HepG2 (cell line): ENCODE data around the gene HAUS2. TPM values are rescaled to one million over a fixed set of nuclear protein-coding genes. Genes with fewer than 3 reads are reported as not detected.

Experiments used
- ATF3 ChIP-seq: sonication (generic); formaldehyde crosslinking; IDR thresholded peaks from 2 replicates; pipeline ENCODE4 v1.4.0; 2020; ENCODE audit warnings: missing genetic modification reagents
- ELF1 ChIP-seq: sonication (generic); formaldehyde crosslinking; IDR thresholded peaks from 2 replicates; pipeline ENCODE4 v1.4.0; 2020; ENCODE audit warnings: missing genetic modification reagents
- ETV6 ChIP-seq: sonication (generic); formaldehyde crosslinking; conservative IDR thresholded peaks from 2 replicates; pipeline ENCODE4 v1.4.0; 2020; ENCODE audit warnings: missing genetic modification reagents
- GATAD1 ChIP-seq: IDR thresholded peaks from 2 replicates; pipeline ENCODE4 v1.6.1; 2016; ENCODE audit warnings: missing genetic modification reagents, missing compliant biosample characterization
- NR2C2 ChIP-seq: sonication (generic); formaldehyde crosslinking; IDR thresholded peaks from 2 replicates; pipeline ENCODE4 v1.4.0; 2020; ENCODE audit warnings: missing genetic modification reagents, mild to moderate bottlenecking, moderate library complexity, borderline replicate concordance
- PPARG ChIP-seq: conservative IDR thresholded peaks from 2 replicates; pipeline ENCODE4 v1.6.1; 2016; ENCODE audit warnings: missing biosample characterization, missing genetic modification reagents
- RARA ChIP-seq: IDR thresholded peaks from 2 replicates; pipeline ENCODE4 v1.6.1; 2016; ENCODE audit warnings: missing genetic modification reagents, missing compliant biosample characterization
- YEATS4 ChIP-seq: sonication (generic); formaldehyde crosslinking; IDR thresholded peaks from 2 replicates; pipeline ENCODE4 v1.4.0; 2020; ENCODE audit warnings: missing genetic modification reagents, borderline replicate concordance
- ZEB1 ChIP-seq: IDR thresholded peaks from 2 replicates; pipeline ENCODE4 v1.6.1; 2012; ENCODE audit warnings: mild to moderate bottlenecking, low read depth, inconsistent platforms; ENCODE audit not compliant: insufficient replicate concordance
- ZKSCAN1 ChIP-seq: fragments of 150-350 bp; IDR thresholded peaks from 2 replicates; pipeline ENCODE4 v1.6.1; 2014; ENCODE audit warnings: low read length
- ZNF382 ChIP-seq: sonication (generic); formaldehyde crosslinking; IDR thresholded peaks from 2 replicates; pipeline ENCODE4 v1.5.0; 2020; ENCODE audit warnings: missing genetic modification reagents, mild to moderate bottlenecking, borderline replicate concordance
- ZNF512 ChIP-seq: sonication (generic); formaldehyde crosslinking; IDR thresholded peaks from 2 replicates; pipeline ENCODE4 v1.4.0; 2020; ENCODE audit warnings: mild to moderate bottlenecking, missing genetic modification reagents
- ZNF577 ChIP-seq: sonication (generic); formaldehyde crosslinking; IDR thresholded peaks from 2 replicates; pipeline ENCODE4 v1.4.0; 2020; ENCODE audit warnings: mild to moderate bottlenecking, low read depth, missing genetic modification reagents, borderline replicate concordance
- ZNF713 ChIP-seq: sonication (generic); formaldehyde crosslinking; IDR thresholded peaks from 2 replicates; pipeline ENCODE4 v1.4.0; 2020; ENCODE audit warnings: mild to moderate bottlenecking, missing genetic modification reagents
- ZNF761 ChIP-seq: sonication (generic); formaldehyde crosslinking; conservative IDR thresholded peaks from 2 replicates; pipeline ENCODE4 v1.4.0; 2020; ENCODE audit warnings: mild to moderate bottlenecking, missing genetic modification reagents
- ZNF839 ChIP-seq: sonication (generic); formaldehyde crosslinking; IDR thresholded peaks from 2 replicates; pipeline ENCODE4 v1.4.0; 2020; ENCODE audit warnings: missing genetic modification reagents, mild to moderate bottlenecking, borderline replicate concordance
- polyA plus RNA-seq, 8 experiments: library from polyadenylated mRNA; depleted of rRNA in 3 of 8; stranded (reverse) in 7 of 8; unstranded in 1 of 8; fragments of >200 nt; fragmentation: Illumina TruSeq in 4 of 8; extraction: Trizol in 4 of 8; gene quantifications; 2 replicates each; pipeline versions ENCODE4 v1.2.1 to v1.2.3, GENCODE V29; 2011 to 2016; ENCODE audit warnings: low read depth in 4 of 8, missing spikeins in 1 of 8, mixed read lengths in 1 of 8; ENCODE audit not compliant: insufficient read depth in 1 of 8
- total RNA-seq, 5 experiments: library from RNA; depleted of rRNA; stranded (reverse); fragments of >200 nt; fragmentation: Illumina TruSeq; extraction: Trizol; gene quantifications; 2 replicates each; pipeline ENCODE4 v1.2.3, GENCODE V29; 2016; ENCODE audit warnings: low read depth in 1 of 5
- TF ChIP-seq, protein P1 (sequence below): sonication (generic); formaldehyde crosslinking; IDR thresholded peaks from one replicate; pipeline ENCODE4 v1.5.1; 2020; ENCODE audit warnings: mild to moderate bottlenecking, missing genetic modification reagents; ENCODE audit errors: not compliant biosample characterization
- TF ChIP-seq, protein P2 (sequence below): sonication (generic); formaldehyde crosslinking; conservative IDR thresholded peaks from 2 replicates; pipeline ENCODE4 v1.4.0; 2020; ENCODE audit warnings: missing genetic modification reagents

HAUS2 gene
- total and polyA plus RNA-seq, 2 of the 13 experiments (the other 11 are each of a cell fraction or from before 2014, with no cell fraction given) = 11.6 to 32.9 TPM

DNA sequence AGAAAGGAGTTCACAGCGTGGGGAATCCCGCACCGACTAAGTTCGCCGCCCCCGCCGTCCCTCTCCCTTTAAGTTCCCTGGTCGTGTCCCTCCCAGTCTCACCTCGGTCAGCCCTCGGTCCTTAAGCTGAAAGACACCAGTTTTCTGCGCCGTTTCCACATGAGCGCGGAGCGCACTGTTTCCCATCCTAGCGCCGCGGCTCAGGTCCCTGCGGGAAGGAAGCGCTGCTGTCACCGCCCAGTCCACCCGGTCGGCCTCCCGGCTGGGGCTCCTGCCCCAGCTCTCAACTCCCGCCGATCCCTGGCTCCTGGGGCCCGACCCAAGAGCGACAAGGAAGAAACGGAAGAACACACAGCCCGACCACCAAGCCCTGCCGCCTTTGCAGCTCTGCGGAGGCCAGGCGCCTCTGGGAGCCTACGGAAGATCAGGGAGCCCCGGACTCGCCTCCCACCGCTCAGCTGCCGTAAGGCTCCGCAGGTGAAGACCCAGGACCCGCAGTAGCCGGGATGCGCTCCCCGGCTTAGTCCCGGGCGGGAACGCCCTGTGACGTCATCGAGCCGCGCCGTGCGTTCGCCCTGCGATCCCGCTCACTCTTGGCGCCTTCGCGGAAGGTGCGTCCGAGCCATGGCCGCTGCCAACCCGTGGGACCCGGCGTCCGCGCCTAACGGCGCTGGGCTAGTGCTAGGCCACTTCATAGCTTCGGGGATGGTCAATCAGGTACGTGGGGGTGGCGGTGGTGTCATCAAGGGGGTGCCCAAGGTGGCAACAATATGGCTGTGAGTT is at the start of gene HAUS2, which contains the start of gene LRRC57 (continued):
- TF ChIP-seq GATAD1 (CRISPR knock-in tag) (peak; percentile 97), ZNF839 (CRISPR knock-in tag) (no peak), ELF1 (peak; percentile 73), ZKSCAN1 (no peak), ATF3 (CRISPR knock-in tag) (peak; percentile 81), YEATS4 (CRISPR knock-in tag) (peak; percentile 87; the same call in 1 of the 2 replicates), PPARG (CRISPR knock-in tag) (no peak), ETV6 (CRISPR knock-in tag) (no peak), ZNF761 (CRISPR knock-in tag) (0 out of 2 replicates have a peak, but pooled peaks have one; percentile 65), RARA (0 out of 2 replicates have a peak, but pooled peaks have one; percentile 14), NR2C2 (CRISPR knock-in tag) (peak; percentile 58; the same call in 1 of the 2 replicates), ZEB1 (peak; percentile 53), ZNF382 (CRISPR knock-in tag) (no peak), ZNF713 (CRISPR knock-in tag) (no peak), ZNF577 (CRISPR knock-in tag) (no peak), ZNF512 (CRISPR knock-in tag) (no peak)
- TF ChIP-seq, protein P1, sequence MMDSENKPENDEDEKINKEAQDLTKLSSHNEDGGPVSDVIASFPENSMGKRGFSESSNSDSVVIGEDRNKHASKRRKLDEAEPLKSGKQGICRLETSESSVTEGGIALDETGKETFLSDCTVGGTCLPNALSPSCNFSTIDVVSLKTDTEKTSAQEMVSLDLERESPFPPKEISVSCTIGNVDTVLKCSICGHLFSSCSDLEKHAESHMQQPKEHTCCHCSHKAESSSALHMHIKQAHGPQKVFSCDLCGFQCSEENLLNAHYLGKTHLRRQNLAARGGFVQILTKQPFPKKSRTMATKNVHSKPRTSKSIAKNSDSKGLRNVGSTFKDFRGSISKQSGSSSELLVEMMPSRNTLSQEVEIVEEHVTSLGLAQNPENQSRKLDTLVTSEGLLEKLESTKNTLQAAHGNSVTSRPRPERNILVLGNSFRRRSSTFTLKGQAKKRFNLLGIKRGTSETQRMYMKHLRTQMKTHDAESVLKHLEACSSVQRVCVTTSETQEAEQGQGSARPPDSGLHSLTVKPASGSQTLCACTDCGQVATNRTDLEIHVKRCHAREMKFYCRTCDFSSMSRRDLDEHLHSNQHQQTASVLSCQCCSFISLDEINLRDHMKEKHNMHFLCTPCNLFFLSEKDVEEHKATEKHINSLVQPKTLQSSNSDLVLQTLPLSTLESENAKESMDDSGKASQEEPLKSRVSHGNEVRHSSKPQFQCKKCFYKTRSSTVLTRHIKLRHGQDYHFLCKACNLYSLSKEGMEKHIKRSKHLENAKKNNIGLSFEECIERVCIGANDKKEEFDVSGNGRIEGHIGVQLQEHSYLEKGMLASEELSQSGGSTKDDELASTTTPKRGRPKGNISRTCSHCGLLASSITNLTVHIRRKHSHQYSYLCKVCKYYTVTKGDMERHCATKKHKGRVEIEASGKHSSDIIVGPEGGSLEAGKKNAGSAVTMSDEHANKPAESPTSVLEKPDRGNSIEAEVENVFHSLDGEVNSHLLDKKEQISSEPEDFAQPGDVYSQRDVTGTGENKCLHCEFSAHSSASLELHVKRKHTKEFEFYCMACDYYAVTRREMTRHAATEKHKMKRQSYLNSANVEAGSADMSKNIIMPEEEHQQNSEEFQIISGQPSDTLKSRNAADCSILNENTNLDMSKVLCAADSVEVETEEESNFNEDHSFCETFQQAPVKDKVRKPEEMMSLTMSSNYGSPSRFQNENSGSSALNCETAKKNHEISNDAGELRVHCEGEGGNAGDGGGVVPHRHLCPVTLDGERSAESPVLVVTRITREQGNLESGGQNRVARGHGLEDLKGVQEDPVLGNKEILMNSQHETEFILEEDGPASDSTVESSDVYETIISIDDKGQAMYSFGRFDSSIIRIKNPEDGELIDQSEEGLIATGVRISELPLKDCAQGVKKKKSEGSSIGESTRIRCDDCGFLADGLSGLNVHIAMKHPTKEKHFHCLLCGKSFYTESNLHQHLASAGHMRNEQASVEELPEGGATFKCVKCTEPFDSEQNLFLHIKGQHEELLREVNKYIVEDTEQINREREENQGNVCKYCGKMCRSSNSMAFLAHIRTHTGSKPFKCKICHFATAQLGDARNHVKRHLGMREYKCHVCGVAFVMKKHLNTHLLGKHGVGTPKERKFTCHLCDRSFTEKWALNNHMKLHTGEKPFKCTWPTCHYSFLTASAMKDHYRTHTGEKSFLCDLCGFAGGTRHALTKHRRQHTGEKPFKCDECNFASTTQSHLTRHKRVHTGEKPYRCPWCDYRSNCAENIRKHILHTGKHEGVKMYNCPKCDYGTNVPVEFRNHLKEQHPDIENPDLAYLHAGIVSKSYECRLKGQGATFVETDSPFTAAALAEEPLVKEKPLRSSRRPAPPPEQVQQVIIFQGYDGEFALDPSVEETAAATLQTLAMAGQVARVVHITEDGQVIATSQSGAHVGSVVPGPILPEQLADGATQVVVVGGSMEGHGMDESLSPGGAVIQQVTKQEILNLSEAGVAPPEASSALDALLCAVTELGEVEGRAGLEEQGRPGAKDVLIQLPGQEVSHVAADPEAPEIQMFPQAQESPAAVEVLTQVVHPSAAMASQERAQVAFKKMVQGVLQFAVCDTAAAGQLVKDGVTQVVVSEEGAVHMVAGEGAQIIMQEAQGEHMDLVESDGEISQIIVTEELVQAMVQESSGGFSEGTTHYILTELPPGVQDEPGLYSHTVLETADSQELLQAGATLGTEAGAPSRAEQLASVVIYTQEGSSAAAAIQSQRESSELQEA (CRISPR knock-in tag) = peak; percentile 77
- TF ChIP-seq, protein P2, sequence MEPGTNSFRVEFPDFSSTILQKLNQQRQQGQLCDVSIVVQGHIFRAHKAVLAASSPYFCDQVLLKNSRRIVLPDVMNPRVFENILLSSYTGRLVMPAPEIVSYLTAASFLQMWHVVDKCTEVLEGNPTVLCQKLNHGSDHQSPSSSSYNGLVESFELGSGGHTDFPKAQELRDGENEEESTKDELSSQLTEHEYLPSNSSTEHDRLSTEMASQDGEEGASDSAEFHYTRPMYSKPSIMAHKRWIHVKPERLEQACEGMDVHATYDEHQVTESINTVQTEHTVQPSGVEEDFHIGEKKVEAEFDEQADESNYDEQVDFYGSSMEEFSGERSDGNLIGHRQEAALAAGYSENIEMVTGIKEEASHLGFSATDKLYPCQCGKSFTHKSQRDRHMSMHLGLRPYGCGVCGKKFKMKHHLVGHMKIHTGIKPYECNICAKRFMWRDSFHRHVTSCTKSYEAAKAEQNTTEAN (CRISPR knock-in tag) = 0 out of 2 replicates have a peak, but pooled peaks have one; percentile 44
